Right cardiac atrium (tissue), 5 donors: ENCODE results near the gene FOXD4L1. TPM values are rescaled to one million over a fixed set of nuclear protein-coding genes. Genes with fewer than 3 reads are reported as not detected.

ENCODE experiments used
- polyA plus RNA-seq: library from polyadenylated mRNA; stranded (reverse); fragments of 200-250 nt; gene quantifications from one replicate; pipeline ENCODE4 v1.2.3, GENCODE V29; 2013
- total RNA-seq, 4 donors: library from RNA; stranded (reverse); fragmentation: NEBNext Ultra II Directional; extraction: Animal tissue kit (Norgen Biotek cat#: 25700); gene quantifications; one replicate each; pipeline ENCODE4 v1.2.1, GENCODE V29; 2021
- donor health status: healthy with polysubstance abuse.
- donor health status: DM: no; HTN: yes; CAD: no.
- donor health status: DM: no; HTN: no; CAD: no.
- donor health status: DM: no; HTN: yes; CAD: no; lungs with severe emphysema.
- donor health status: DM: yes; HTN: yes; CAD: no.

Gene FOXD4L1
- total and polyA plus RNA-seq, 5 donors: 0.07 to 0.18 (median 0.11) TPM; not detected in 2

Other genes with a start within 250 kb of the FOXD4L1 start
- gene PAX8, start 219.7 kb upstream of the FOXD4L1 start, total RNA-seq: 1 to 10 TPM in 1 of 4 donors, under 1 TPM in 2, not detected in 1; 0.11 to 1.9 (median 0.68) TPM
- gene PAX8, start 219.7 kb upstream of the FOXD4L1 start, polyA plus RNA-seq: 0.05 TPM
- 10 to 100 TPM; 26.1 to 29.1 (median 26.7) TPM for gene ZNG1B, start 61.0 kb upstream of the FOXD4L1 start, total RNA-seq
- gene ZNG1B, start 61.0 kb upstream of the FOXD4L1 start, polyA plus RNA-seq: 24.0 TPM
- gene RABL2A, start 128.6 kb downstream of the FOXD4L1 start, total RNA-seq: 10 to 100 TPM in 3 of 4 donors, 1 to 10 TPM in 1; 8.6 to 11.8 (median 10.6) TPM
- gene RABL2A, start 128.6 kb downstream of the FOXD4L1 start, polyA plus RNA-seq: 8.5 TPM